ENCODE results near the gene ZDHHC11.
"Not testable (repeated sequence)": the region's sequence is repeated elsewhere in the genome, so short reads cannot be mapped to it uniquely, and the experiment has no call there.

Gene ZDHHC11

DNA sequence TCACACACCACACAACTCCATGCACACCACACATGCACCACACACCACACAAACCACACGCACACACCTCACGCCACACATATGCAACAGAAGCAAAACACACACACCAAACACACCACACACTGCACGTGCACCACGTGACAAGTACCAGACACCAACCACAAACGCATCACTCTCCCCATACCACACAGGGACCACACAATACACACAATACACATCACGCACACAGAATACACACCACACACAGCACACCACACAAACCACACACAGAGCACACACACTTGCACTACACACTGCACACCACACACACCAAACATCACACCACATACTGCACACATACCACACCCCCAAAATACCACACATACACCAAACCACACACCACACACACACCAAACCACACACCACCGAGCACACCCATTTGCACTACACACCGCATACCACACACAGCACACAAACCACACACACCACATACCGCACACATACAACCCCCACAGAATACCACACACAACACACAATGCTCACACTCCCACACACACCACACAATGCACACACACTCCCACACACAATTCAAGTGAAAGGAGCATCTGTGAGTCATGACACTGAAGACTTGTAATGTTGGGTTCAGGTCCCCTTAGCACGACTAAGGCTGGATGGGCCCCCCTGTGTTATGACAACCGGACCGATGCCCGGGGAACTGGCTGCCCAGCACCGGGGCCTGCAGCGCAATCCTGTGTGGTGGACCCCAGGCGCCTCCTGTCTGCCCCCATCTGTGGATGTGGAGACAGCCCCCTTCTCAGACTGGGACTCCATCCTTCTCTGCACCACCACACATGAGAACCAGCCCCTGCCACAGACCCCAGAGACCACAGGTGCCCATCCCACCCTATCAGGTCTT lies 6.0 kb upstream of the ZDHHC11 start:
- DNase-seq: no peak

DNA sequence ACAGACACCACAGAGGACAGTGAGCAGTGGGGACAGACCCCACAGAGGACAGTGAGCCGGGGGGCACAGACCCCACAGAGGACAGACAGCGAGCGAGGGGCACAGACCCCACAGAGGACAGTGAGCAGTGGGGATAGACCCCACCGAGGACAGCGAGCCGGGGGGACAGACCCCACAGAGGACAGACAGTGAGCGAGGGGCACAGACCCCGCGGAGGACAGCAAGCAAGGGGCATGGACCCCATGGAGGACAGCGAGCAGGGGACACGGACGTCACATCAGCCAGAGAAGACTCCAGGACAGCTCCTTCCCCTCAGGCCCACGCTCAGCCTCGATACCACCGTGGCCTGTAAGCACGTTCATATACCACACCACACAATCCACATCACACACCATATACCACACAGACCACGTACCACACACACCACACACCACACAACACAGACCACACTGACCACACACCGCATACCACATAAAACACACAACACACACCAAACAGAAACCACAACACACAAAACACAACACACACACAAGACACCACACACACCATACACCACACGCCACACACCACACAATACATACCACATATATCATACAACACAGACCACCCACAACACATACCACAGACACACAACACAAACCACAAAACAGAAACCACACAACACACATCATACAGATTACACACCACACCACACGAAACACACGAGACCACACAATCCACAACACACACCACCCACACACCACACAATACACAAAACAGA lies 5.2 kb upstream of the ZDHHC11 start:
- no peak for DNase-seq

DNA sequence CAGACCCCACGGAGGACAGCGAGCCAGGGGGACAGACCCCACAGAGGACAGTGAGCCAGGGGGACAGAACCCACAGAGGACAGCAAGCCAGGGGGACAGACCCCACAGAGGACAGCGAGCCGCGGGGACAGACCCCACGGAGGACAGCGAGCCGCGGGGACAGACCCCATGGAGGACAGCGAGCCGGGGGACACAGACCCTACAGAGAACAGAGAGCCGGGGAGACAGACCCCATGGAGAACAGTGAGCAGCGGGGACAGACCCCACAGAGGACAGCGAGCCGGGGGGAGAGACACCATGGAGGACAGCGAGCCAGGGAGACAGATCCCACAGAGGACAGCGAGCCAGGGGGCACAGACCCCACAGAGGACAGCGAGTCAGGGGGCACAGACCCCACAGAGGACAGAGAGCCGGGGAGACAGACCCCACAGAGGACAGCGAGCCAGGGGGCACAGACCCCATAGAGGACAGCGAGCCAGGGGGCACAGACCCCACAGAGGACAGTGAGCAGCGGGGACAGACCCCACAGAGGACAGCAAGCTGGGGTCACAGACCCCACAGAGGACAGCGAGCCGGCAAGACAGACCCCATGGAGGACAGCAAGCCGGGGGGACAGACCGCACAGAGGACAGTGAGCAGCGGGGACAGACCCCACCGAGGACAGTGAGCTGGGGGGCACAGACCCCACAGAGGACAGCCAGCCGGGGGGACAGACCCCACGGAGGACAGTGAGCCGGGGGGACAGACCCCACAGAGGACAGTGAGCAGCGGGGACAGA lies 4.4 kb upstream of the ZDHHC11 start:
- DNase-seq: no peak

DNA sequence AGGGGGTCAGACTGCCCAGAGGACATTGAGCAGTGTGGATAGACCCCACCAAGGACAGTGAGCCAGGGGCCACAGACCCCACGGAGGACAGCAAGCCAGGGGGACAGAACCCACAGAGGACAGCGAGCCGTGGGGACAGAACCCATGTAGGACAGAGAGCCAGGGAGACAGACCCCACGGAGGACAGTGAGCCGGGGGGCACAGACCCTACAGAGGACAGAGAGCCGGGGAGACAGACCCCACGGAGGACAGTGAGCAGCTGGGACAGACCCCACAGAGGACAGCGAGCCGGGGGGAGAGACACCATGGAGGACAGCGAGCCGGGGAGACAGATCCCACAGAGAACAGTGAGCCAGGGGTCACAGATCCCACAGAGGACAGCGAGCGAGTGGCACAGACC lies 3.4 kb upstream of the ZDHHC11 start:
- no peak for DNase-seq

DNA sequence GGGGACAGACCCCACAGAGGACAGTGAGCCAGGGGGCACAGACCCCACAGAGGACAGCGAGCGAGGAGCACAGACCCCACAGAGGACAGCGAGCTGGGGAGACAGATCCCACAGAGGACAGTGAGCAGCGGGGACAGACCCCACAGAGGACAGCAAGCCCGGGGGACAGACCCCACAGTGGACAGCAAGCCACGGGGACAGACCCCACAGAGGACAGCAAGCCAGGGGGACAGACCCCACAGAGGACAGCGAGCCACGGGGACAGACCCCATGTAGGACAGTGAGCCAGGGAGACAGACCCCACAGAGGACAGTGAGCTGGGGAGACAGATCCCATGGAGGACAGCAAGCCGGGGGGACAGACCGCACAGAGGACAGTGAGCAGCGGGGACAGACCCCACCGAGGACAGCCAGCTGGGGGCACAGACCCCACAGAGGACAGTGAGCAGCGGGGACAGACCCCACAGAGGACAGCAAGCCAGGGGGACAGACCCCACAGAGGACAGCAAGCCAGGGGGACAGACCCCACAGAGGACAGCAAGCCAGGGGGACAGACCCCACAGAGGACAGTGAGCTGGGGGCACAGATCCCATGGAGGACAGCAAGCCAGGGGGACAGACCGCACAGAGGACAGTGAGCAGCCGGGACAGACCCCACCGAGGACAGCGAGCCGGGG lies 2.8 kb upstream of the ZDHHC11 start:
- not testable (repeated sequence) for DNase-seq

DNA sequence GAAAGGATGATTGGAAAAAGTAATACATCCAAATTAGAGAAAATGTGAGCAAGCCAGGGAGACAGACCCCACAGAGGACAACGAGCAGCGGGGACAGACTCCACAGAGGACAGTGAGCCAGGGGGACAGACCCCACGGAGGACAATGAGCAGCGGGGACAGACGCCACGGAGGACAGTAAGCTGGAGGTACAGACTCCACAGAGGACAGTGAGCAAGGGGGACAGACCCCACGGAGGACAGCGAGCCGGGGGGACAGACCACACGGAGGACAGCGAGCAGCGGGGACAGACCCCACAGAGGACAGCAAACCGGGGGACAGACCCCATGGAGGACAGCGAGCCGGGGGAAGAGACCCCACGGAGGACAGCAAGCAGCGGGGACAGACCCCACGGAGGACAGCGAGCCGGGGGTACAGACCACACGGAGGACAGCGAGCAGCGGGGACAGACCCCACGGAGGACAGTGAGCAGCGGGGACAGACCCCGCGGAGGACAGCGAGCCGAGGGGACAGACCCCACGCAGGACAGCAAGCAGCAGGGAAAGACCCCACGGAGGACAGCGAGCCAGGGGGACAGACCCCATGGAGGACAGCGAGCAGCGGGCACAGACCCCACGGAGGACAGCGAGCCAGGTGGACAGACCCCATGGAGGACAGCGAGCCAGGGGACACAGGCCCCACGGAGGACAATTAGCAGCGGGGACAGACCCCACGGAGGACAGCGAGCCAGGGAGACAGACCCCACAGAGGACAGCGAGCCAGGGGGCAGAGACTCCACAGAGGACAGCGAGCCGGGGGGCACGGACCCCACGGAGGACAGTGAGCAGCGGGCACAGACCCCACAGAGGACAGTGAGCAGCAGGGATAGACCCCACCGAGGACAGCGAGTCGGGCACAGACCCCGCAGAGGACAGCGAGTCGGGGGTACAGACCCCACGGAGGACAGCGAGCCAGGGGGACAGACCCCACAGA lies 1.9 kb upstream of the ZDHHC11 start:
- DNase-seq: no peak

DNA sequence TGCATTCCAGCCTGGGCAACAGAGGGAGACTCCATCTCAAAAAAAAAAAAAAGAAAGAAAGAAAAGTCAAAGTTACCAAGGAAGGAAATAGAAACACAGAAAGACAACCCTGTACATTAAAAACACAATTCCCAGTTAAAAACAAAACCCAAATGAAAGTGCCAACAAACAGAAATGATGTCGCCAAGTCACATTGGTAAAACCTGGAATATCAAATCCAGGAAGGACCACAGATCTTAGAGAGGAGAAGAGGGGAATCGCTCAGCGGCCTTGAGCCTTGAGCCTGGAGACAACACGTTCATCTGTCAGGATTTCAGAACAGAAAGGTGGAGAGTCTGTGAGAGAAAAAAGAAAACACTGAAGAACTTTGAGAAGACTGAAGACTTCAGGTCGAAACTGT lies 1.2 kb upstream of the ZDHHC11 start:
- no peak for DNase-seq

DNA sequence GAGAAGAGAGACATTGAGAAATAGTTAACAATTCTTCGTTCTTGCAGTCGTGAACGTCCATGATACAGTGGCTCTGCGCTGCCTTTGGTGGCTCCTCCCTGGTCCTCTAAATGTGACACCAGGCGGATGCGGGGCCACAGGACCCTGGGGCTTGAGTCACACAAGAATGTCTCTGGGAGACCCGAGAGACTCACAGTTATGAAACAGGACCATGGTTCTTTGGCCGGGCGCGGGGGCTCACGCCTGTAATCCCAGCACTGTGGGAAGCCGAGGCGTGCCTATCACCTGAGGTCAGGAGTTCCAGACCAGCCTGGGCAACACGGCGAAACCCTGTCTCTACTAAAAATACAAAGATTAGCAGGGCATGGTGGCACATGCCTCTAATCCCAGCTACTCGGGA lies 767 bp upstream of the ZDHHC11 start:
- no peak for DNase-seq

DNA sequence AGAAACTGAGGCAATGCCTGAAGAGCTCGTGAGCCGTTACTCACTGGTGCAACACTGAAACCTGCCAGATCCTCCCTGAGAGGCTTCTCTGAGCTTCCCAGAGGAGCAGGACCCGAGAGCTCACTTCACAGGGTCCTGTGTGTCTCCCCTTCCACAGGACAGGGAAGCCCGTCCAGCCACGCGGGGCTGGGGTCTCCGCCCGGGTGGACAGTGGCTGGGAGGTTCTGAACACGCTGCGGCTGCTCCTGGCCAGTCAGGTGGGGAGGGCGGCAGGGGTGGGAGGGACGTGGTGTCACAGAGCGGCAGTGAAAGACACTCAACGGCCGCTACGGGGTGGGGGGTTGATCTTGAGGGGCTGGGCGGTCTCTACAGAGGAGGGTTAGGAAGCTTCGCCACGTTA lies 290 bp upstream of the ZDHHC11 start:
- DNase-seq: no peak

DNA sequence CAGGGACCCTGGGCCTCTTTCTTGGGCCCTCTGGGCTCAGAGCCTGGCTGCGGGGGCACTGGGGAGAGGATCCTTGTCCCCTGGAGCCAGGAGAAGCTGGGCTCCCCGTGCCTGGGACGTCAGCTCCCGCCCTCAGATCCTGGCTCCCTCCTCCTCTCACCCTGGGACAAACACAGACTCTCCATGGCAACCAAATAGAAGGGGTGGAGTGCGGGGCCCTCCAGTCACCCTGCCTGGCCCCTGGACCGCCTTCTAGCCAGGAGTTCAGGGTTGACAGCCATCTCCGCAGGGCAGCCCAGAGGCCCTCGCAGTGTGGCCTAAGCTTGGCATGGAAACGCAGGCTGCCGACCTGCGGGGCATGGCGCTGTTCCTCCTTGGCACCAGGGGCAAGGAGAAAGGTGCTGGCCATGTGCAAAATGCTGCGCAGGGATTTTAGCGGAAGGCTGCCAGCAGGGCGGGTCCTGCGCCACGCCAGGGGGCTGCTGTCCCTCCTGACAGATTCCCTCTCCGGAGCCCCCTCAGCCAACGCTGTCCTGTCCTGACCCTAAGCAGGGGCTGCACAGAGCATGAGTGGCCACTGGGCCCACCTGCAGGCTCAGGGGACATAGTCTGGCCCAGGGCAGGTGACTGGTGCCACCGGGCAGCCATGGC lies 1.0 kb downstream of the ZDHHC11 start:
- DNase-seq: no peak

DNA sequence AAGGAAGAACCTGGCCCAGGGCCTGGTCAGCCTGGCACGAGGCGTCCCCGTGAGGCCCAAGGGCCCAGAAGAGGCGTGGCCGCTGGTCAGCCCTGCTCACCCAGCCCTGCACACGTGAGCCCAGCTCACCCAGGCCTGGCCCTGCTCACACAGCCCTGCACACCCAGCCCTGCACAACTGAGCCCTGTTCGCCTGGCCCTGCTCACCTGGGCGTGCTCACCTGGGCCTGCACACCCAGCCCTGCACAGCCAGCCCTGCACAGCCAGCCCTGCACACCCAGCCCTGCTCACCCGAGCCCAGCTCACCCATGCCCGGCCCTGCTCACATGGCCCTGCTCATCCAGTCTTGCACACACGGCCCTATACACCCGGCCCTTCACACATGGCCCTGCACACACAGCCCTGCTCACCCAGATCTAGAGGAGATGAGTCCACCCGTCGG lies 2.1 kb downstream of the ZDHHC11 start:
- DNase-seq: no peak

DNA sequence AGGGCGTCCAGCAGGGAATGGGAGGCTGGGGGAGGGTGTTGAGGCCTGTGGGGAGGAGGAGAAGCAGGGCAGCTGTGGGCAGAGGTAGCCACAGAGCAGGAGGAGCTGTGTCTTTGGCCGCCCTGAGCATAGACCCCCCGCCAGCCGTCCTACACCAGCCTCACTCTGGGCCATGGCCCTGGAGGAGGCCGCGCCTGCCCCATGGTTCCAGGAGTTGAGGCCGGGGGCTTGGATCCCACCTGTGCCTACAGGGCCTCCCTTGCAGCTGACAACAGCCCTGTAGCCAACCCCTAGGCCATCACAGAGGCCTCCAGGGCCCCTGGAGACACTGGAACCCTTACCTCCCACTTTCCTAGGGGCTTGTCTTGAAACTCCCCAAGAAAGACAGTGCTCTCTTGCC lies 3.0 kb downstream of the ZDHHC11 start:
- DNase-seq: not testable (repeated sequence)

DNA sequence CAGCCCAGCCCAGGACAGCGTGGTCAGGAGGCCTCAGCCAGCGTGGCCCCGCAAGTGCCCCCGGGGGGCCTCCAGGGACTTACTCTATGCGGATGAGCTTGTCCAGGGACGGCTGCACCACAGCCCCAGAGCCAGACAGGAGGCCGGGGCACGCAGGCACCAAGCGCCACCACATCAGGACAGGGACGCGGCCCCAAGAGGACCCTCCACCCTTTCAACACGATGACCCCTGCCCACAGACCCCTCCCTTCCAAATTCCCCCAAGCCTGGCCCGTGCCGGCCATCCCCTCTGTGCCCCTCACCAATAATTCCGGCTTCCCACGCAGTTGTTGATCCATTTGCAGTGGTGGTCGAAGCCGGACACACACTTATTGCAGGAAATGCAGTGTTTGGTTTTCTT lies 3.6 kb downstream of the ZDHHC11 start:
- not testable (repeated sequence) for DNase-seq

DNA sequence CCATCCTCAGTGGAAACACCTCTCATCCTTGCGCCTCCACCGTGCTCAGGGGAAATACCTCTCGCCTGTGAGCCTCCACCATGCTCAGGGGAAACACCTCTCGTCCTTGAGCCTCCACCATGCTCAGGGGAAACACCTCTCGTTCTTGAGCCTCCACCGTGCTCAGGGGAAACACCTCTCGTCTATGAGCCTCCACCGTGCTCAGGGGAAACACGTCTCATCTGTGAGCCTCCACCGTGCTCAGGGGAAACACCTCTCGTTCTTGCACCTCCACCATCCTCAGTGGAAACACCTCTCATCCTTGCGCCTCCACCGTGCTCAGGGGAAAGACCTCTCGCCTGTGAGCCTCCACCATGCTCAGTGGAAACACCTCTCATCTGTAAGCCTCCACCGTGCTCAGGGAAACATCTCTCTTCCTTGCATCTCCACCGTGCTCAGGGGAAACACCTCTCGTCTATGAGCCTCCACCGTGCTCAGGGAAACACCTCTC lies 4.1 kb downstream of the ZDHHC11 start:
- DNase-seq: not testable (repeated sequence)

DNA sequence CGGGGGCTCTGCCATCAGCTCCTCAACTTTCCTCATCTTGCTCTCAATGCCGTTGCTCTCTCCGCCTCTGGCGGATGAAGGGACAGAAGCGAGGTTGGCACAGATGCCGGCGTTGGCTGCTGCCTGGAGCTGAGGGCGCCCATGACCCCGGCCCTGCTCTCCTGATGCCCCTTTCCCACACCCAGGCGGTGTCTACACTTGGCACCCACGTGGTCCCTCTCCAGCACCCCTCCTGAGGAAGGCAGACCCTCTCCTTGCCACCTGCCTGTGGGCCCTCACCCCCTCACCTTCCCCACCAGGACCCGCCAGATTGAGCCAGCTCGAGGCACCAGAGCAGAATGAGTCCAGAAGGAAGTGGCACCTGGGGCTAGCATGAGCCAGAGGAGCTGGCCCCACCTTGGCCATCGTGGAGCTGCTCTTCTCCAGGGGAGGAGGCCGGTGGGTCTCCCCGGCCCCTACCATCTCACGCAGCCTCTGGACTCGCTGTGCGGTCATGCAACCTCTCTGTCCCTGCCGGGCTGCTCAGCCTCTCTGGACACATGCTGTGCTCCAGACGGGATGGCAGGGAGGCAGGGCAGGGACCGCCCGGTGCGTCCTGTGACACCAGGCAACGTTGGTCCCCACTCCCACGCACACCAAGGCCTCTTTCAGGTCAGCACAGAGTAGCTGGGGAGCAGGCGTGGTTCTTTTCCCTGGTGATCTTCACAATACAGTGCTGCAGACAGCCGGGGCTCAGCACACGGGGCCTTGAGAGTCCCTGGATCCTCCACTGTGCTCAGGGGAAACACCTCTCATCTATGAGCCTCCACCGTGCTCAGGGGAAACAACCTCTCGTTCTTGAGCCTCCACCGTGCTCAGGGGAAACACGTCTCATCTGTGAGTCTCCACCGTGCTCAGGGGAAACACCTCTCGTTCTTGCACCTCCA lies 4.8 kb downstream of the ZDHHC11 start:
- not testable (repeated sequence) for DNase-seq

DNA sequence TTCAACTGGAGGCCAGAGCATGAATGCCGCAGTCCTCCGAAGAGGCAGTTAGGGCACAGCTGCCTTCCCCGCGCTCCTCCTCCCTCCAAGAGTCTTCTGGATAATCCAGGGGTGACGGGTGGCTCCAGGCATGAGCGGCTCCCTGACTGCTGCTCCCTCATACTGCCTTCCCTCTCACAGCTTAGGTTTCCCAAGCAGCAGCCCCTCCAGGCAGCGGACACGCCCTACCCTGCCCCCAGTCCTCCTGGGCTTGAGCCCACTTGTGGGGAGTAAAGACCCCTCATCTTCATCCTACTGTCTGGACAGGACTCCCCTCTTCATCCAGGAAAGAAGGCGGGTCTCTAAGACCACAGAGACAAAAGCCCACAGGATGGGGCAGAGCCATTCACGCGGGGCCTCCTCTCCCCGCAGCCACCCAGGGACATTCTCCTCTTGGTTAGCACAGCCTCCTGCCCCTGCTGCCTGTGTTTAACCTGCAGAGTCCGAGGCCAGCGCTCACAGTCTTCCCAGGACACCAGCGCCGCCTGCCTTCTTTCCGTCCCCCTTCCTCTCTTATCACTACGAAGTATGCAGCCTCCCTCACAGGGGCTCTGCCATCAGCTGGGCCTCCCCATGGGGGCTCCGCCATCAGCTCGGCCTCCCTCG lies 5.6 kb downstream of the ZDHHC11 start:
- not testable (repeated sequence) for DNase-seq

DNA sequence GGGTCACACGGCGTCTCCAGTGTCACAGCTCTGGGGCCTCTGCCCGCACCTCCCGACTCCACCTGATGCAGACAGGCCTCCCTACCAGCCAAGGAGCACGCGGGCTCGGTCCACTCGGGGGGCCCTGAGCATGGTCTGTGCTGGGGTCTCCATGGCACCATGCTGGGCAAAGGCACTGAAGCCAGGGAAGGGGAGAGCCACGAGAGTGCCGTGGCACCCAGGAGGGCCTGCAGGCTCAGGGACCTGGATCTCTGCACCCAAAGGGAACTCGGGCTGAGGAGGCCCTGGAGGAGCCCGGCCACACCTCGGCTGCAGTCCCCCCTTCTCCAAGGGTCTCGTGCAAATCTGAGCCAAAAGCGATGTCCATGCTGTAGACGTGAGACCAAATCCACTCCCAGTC lies 6.4 kb downstream of the ZDHHC11 start:
- not testable (repeated sequence) for DNase-seq

DNA sequence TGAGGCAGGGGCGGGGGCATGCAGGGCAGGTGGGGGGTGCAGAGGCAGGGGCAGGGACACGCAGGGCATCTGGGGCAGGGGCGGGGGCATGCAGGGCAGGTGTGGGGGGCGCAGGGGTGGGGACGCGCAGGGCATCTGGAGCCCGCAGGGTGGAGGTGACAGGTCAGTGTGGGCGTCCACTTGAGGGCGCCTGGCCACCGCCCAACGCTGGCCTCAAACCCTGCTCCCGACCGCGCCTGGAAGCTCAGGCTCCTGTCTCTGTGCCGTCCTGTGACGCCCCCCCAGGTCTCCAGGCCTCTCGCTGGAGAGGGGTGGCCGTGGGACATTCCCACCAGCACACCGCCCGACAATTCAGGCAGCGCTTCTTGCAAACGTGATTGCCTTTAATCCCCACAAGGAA lies 6.9 kb downstream of the ZDHHC11 start:
- not testable (repeated sequence) for DNase-seq

DNA sequence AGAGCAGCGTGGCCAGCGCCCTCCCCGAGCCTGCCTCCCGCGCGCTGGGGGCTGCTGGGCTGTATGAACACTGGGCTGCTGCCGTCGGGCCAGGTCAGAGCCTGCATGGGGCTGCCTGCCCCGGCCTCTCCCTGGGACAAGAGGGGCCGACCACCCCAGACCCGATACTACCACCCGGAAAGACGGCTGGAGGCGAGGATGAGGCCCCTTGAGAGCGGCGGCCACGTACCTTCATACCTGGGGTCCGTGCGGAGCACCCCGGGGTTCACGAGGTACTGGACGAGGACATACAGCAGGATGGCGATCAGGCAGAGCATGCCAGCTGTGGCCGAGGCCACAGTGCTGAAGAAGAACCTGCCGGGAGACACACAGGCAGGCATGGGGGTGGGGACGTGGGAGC lies 7.4 kb downstream of the ZDHHC11 start:
- DNase-seq: not testable (repeated sequence)

All from CD4-positive, alpha-beta T cell treated with Interleukin-17A for 4 hours (primary cell).